ENCODE measurements around the gene KDM2B. TPM values are rescaled to one million over a fixed set of nuclear protein-coding genes. Genes with fewer than 3 reads are reported as not detected.

Gene KDM2B
- total and polyA plus RNA-seq, 2 of the 8 experiments (the other 6 are each of a cell fraction or from before 2014, with no cell fraction given) = 111 to 162 TPM

DNA sequence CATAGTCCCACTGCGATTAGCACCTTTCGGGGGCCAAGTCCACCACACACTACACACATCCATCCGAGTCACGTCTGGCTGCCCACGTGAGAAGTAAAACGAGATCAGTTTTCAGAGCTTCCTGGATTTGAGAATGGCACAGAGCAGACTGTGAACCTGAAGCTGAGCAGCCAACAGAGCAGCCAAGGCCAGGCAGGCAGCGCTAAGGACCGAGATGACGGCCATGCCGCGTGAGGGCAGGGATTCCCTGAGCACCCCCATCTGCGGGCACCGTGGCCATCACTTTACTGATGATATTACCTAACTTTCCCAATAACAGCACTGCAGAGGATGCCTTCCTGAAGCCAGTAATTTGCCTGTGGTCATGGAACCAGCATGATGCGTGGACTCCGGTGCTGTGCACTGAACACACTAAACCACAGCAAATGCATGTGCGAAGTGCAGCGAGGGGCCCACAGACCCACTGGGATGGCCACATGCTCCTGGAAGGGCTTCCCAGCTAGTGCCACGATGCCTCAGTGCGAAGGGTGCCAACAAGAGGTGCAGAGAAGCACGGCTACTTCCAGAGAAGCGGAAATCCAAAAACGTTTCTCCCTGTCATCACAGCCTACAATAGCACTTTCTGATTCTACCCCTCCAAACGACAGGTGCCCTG is 124.9 kb downstream of the KDM2B start:
- Histone ChIP-seq H2AK5ac (ENCODE audit: low read depth, low read length) (no peak overlapping the region), H2BK15ac (ENCODE audit: low read length) (no peak overlapping the region), H4K5ac (ENCODE audit: insufficient read length, low read depth, low read length) (no peak overlapping the region), H3K18ac (ENCODE audit: extremely low read depth, low read length) (no peak overlapping the region; the same call in 1 of the 2 replicates), H3K9ac (replicated peaks in 1 of 4; ENCODE audit: extremely low read depth in 1 of 4, low read depth in 3 of 4, low read length in 3 of 4) (no peak overlapping the region), H3K4ac (replicated peaks; ENCODE audit: insufficient read length, low read depth, low read length) (no peak overlapping the region), H2BK12ac (ENCODE audit: low read depth, low read length) (no peak overlapping the region), H2BK120ac (replicated peaks; ENCODE audit: low read depth, low read length) (no peak overlapping the region), H3K23me2 (ENCODE audit: low read depth, low read length) (no peaks in the 10 kb centered on the region), H3K4me1 (replicated peaks in 1 of 4; ENCODE audit: control insufficient read depth in 3 of 4, insufficient read depth in 4 of 4, low read length in 3 of 4) (peaks cover 0 to 5% (median 2%) of the 10 kb centered on the region in 4 experiments; a peak in 1 of 7 replicates), H3K14ac (ENCODE audit: insufficient read length) (no peak overlapping the region), H4K91ac (replicated peaks; ENCODE audit: insufficient read length, low read length) (no peak overlapping the region), H3K79me1 (ENCODE audit: low read depth, low read length) (peaks cover 32% of the 10 kb centered on the region), H2BK5ac (ENCODE audit: low read depth, low read length) (peak overlapping the region; percentile 71; the same call in 1 of the 2 replicates), H3K27ac (ENCODE audit: low read depth, low read length) (no peak overlapping the region), H2AFZ (ENCODE audit: low read length) (no peak overlapping the region), H3K56ac (replicated peaks; ENCODE audit: insufficient read length, low read depth, low read length) (no peak overlapping the region), H4K8ac (ENCODE audit: extremely low read depth, insufficient read depth, low read length) (0 out of 2 replicates have a peak overlapping the region, but pooled peaks have one; percentile 43), H3K27me3 (replicated peaks in 1 of 4; ENCODE audit: control insufficient read depth in 3 of 4, extremely low read depth in 1 of 4, insufficient read depth in 3 of 4, low read length in 3 of 4) (no peaks in the 10 kb centered on the region), H3K36me3 (ENCODE audit: control insufficient read depth in 2 of 4, insufficient read depth in 4 of 4, low read length in 3 of 4) (peaks cover 0 to 12% (median 5%) of the 10 kb centered on the region in 4 experiments; a peak in 2 of 8 replicates), H3K23ac (ENCODE audit: insufficient read length) (no peak overlapping the region), H3K9me3 (ENCODE audit: insufficient read depth in 2 of 2, low read depth in 1 of 2, low read length in 1 of 2) (no peaks in the 10 kb centered on the region; a peak in 1 of 4 replicates), H3K4me2 (ENCODE audit: insufficient read depth in 1 of 2, low read depth in 2 of 2, low read length in 2 of 2) (no peak overlapping the region), H2BK20ac (ENCODE audit: low read length) (no peak overlapping the region), H4K20me1 (replicated peaks in 1 of 2; ENCODE audit: control insufficient read depth in 1 of 2, insufficient read depth in 2 of 2, low read length in 2 of 2) (peaks cover 15 to 21% of the 10 kb centered on the region in 2 experiments), H3K79me2 (ENCODE audit: control insufficient read depth in 1 of 2, insufficient read depth in 2 of 2, low read length in 2 of 2) (peaks cover 0 to 74% of the 10 kb centered on the region in 2 experiments; a peak in 2 of 4 replicates), H3K4me3 (ENCODE audit: extremely low read depth in 1 of 4, insufficient read depth in 2 of 4, low read depth in 3 of 4, low read length in 4 of 4) (no peak overlapping the region)
- POLR2A ChIA-PET (ENCODE audit: partially characterized antibody) = interaction anchor here (1.3 to 2.2 kb wide), 3 partner anchors 9 to 22 kb away, joined by 3 to 8 read pairs (median 6); no protein-coding TSS in a partner anchor
- no peak for FAIRE-seq
- no peak for DNase-seq (ENCODE audit: low read depth in 1 of 2, low spot score in 2 of 2)
- 93% methylated on average over 23 of the region's 23 CpGs; no CpG with 5 or more reads in 1 of the 2 experiments for WGBS, 2 experiments (ENCODE audit: extremely low coverage in 1 of 2, insufficient coverage in 1 of 2, insufficient read length in 1 of 2, insufficient replicate concordance in 2 of 2, low coverage in 1 of 2, low lambda C conversion rate in 2 of 2, missing lambda C conversion rate in 1 of 2)
- CTCF ChIA-PET (ENCODE audit: partially characterized antibody) = interaction anchor here (0.6 to 15.5 kb wide), 4 partner anchors 12 to 46 kb away, joined by 3 to 129 read pairs (median 4); no protein-coding TSS in a partner anchor
- no peak for TF ChIP-seq RNF2 (IDR thresholded peaks at IDR 0.05; ENCODE audit: borderline replicate concordance, low read depth, low read length, missing control alignments, poor library complexity, severe bottlenecking)
